Endothelial cell of umbilical vein (primary cell): Measurements from ENCODE around the gene ACSF3. TPM values are rescaled to one million over a fixed set of nuclear protein-coding genes. Genes with fewer than 3 reads are reported as not detected.

Experiments used
- BruUV-seq: library from RNA; stranded (reverse); fragments of 400-500 nt; replicated peaks from 2 replicates; lab custom pipeline; 2021; lab: Mats Ljungman, UMichigan
- CTCF ChIA-PET: fragments of 300-600, 350-600 bp; sonication (Branson Sonifier 250); formaldehyde crosslinking; loops from one replicate; lab custom pipeline; 2021; ENCODE audit warnings: antibody characterized with exemption, inconsistent platforms; lab: Charles Lee
- POLR2A ChIA-PET: fragments of 300-600, 350-600 bp; sonication (Branson Sonifier 250); formaldehyde crosslinking; loops from one replicate; lab custom pipeline; 2021; ENCODE audit warnings: antibody characterized with exemption, inconsistent platforms; lab: Charles Lee
- DNase-seq: peaks from one replicate; pipeline ENCODE4 v3.0.0-alpha.2; 2011; ENCODE audit warnings: low read depth, low spot score
- FAIRE-seq: peaks from 2 replicates; lab custom pipeline; 2011; peaks lifted over from hg19 to GRCh38; lab: Jason Lieb, UNC
- H2AFZ ChIP-seq: 2 replicates; pipeline ENCODE4 v1.6.0; 2012; ENCODE audit warnings: low read depth, low read length, control low read depth, inconsistent platforms
- H3K27ac ChIP-seq: 2 replicates; pipeline ENCODE4 v1.5.1; 2011; ENCODE audit warnings: low read depth, mild to moderate bottlenecking, control low read depth, low read length, moderate library complexity; ENCODE audit not compliant: insufficient read depth
- H3K27me3 ChIP-seq, 2 experiments: 2 replicates each; pipeline versions ENCODE4 v1.6.0 to v1.6.1; 2011; ENCODE audit warnings: low read length in 2 of 2, mixed read lengths in 1 of 2; ENCODE audit not compliant: control insufficient read depth in 2 of 2, insufficient read depth in 2 of 2
- H3K36me3 ChIP-seq, 2 experiments: 2 replicates in 1 of 2; 3 replicates in 1 of 2; pipeline ENCODE4 v1.5.1; 2011; ENCODE audit warnings: low read length in 2 of 2, mild to moderate bottlenecking in 1 of 2, moderate library complexity in 1 of 2; ENCODE audit not compliant: control insufficient read depth in 2 of 2, insufficient read depth in 2 of 2; ENCODE audit errors: extremely low read depth in 1 of 2
- H3K4me1 ChIP-seq: 3 replicates; pipeline ENCODE4 v1.5.1; 2011; ENCODE audit warnings: mild to moderate bottlenecking, low read length; ENCODE audit not compliant: control insufficient read depth, insufficient read depth; ENCODE audit errors: extremely low read depth
- H3K4me2 ChIP-seq: 2 replicates; pipeline ENCODE4 v1.6.1; 2011; ENCODE audit warnings: low read length, control low read depth, mixed read lengths; ENCODE audit not compliant: insufficient read depth
- H3K4me3 ChIP-seq, 3 experiments: fragments of 200-600 bp in 1 of 3; sonication (generic), shearing (Covaris generic) in 1 of 3; replicated peaks in 1 of 3; 2 replicates each; pipeline ENCODE4 v1.5.1; 2011 to 2016; ENCODE audit warnings: control low read depth in 3 of 3, low read length in 3 of 3, mild to moderate bottlenecking in 2 of 3, inconsistent platforms in 1 of 3, low read depth in 1 of 3, moderate library complexity in 1 of 3; ENCODE audit not compliant: insufficient read depth in 1 of 3
- H3K79me2 ChIP-seq: 2 replicates; pipeline ENCODE4 v1.6.0; 2012; ENCODE audit warnings: low read length, inconsistent platforms; ENCODE audit not compliant: control insufficient read depth, insufficient read depth
- H3K9ac ChIP-seq: replicated peaks from 2 replicates; pipeline ENCODE3; 2011; ENCODE audit warnings: low read length, control low read depth; ENCODE audit not compliant: insufficient read depth; ENCODE audit errors: extremely low read depth
- H3K9me1 ChIP-seq: replicated peaks from 3 replicates; pipeline ENCODE4 v1.6.0; 2011; ENCODE audit warnings: mild to moderate bottlenecking, low read length; ENCODE audit not compliant: control insufficient read depth, insufficient read depth; ENCODE audit errors: extremely low read depth
- H3K9me3 ChIP-seq: replicated peaks from 2 replicates; pipeline ENCODE4 v1.5.1; 2012; ENCODE audit warnings: low read length, inconsistent platforms; ENCODE audit not compliant: control insufficient read depth, insufficient read depth
- H4K20me1 ChIP-seq: replicated peaks from 2 replicates; pipeline ENCODE3; 2011; ENCODE audit warnings: mild to moderate bottlenecking, low read length; ENCODE audit not compliant: control insufficient read depth, insufficient read depth; ENCODE audit errors: extremely low read depth
- EZH2 ChIP-seq: IDR thresholded peaks from 2 replicates; pipeline ENCODE4 v1.6.1; 2012; ENCODE audit warnings: borderline replicate concordance, low read depth, mild to moderate bottlenecking, moderate library complexity, low read length, inconsistent platforms; ENCODE audit not compliant: severe bottlenecking
- FOS ChIP-seq: IDR thresholded peaks from 2 replicates; pipeline ENCODE4 v1.6.1; 2011; ENCODE audit warnings: mild to moderate bottlenecking, low read length, moderate library complexity, borderline replicate concordance; ENCODE audit not compliant: insufficient read depth
- GATA2 ChIP-seq: IDR thresholded peaks from 2 replicates; pipeline ENCODE4 v1.7.0; 2011; ENCODE audit warnings: low read depth, mild to moderate bottlenecking, moderate library complexity, mixed read lengths, low read length; ENCODE audit not compliant: insufficient read length, insufficient read depth
- JUN ChIP-seq: IDR thresholded peaks from 2 replicates; pipeline ENCODE4 v1.6.1; 2011; ENCODE audit warnings: borderline replicate concordance, low read depth; ENCODE audit not compliant: insufficient read length, insufficient read depth
- MYC ChIP-seq: IDR thresholded peaks from one replicate; pipeline ENCODE4 v1.6.1; 2011; ENCODE audit warnings: mild to moderate bottlenecking, low read depth, low read length
- POLR2A ChIP-seq: IDR thresholded peaks from 2 replicates; pipeline ENCODE4 v1.6.1; 2012; ENCODE audit warnings: low read depth, mild to moderate bottlenecking, control low read depth, low read length
- POLR2AphosphoS5 ChIP-seq: IDR thresholded peaks from 2 replicates; pipeline ENCODE4 v1.6.1; 2012; ENCODE audit warnings: low read depth, mild to moderate bottlenecking, control low read depth, low read length, moderate library complexity; ENCODE audit not compliant: insufficient read depth
- dilution Hi-C: fragments of 300-500 bp; cut with MboI; formaldehyde crosslinking; loops from one replicate; pipeline ENCODE4 v1.15.0; 2019; ENCODE audit warnings: low sequenced_read_pairs; ENCODE audit not compliant: extremely low pct_ligation_motif_present
- intact Hi-C: fragments of 100-400 bp; cut with micrococcal nuclease; formaldehyde crosslinking; loops from one replicate; pipeline ENCODE4 v1.10.0; 2022
- polyA plus RNA-seq, 4 experiments: library from polyadenylated mRNA; depleted of rRNA in 3 of 4; stranded (reverse) in 3 of 4; unstranded in 1 of 4; fragments of >200 nt; gene quantifications; 2 replicates each; pipeline versions ENCODE4 v1.2.1 to v1.2.3, GENCODE V29; 2011 to 2012; ENCODE audit warnings: missing spikeins in 1 of 4
- total RNA-seq: library from RNA; stranded (reverse); gene quantifications from 2 replicates; pipeline ENCODE4 v1.2.3, GENCODE V29; 2021
- TF ChIP-seq, protein P1 (sequence below), 2 donors: IDR thresholded peaks; 1 replicate in 1 of 2; 2 replicates in 1 of 2; pipeline ENCODE4 v1.5.1; 2011; ENCODE audit warnings: low read length in 2 of 2, mild to moderate bottlenecking in 2 of 2, moderate library complexity in 2 of 2, control low read depth in 1 of 2, inconsistent platforms in 1 of 2, low read depth in 1 of 2; ENCODE audit not compliant: insufficient read depth in 1 of 2; ENCODE audit errors: extremely low read depth in 1 of 2
- TF ChIP-seq, protein P2 (sequence below): IDR thresholded peaks from 2 replicates; pipeline ENCODE4 v1.6.1; 2011; ENCODE audit not compliant: insufficient read depth, insufficient read length

The ACSF3 gene
- total and polyA plus RNA-seq, 2 donors (not counting 3 experiments of a cell fraction or from before 2014, with no cell fraction given): 18.6 to 33.2 TPM

DNA sequence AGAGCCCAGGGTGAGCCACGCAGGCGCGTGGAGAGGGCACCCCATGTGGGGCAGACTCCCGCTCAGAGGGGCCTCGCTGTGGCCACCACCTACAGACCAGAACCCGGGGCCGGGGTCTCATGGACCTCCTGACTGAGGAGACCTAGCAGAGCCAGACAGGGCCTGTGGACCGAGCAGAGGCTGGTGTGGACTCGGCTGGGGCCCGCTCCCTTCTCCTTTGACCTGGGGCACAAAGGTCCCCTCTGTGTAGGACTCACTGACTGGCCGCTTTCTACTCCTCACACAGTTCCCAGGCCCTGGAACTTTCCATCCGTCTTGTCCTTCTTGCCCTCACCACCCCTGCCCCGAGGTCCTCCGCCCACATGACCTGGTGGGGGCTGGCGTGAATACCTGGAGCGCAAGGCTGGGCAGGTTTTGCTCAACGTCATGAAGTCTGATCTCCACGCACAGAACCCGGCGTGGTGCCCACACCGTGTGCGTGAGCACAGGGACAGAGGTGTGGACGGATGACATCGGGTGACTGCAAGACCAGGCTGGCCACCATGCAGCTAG is 44.7 kb upstream of the ACSF3 start:
- FAIRE-seq (no peak), DNase-seq (no peak)
- dilution Hi-C loops: no loop called here
- BruUV-seq: no TSS peak
- no peak overlapping the region for H3K9ac ChIP-seq
- no peak overlapping the region for H2AFZ ChIP-seq
- ChIA-PET CTCF (no interaction called here), POLR2A (no interaction called here)
- H4K20me1 ChIP-seq: no peaks in the 10 kb centered on the region
- H3K4me3 ChIP-seq: no peak overlapping the region
- no peaks in the 10 kb centered on the region for H3K4me1 ChIP-seq
- H3K36me3 ChIP-seq: no peaks in the 10 kb centered on the region
- intact Hi-C loops: no loop called here
- no peak for TF ChIP-seq EZH2
- TF ChIP-seq, protein P1, sequence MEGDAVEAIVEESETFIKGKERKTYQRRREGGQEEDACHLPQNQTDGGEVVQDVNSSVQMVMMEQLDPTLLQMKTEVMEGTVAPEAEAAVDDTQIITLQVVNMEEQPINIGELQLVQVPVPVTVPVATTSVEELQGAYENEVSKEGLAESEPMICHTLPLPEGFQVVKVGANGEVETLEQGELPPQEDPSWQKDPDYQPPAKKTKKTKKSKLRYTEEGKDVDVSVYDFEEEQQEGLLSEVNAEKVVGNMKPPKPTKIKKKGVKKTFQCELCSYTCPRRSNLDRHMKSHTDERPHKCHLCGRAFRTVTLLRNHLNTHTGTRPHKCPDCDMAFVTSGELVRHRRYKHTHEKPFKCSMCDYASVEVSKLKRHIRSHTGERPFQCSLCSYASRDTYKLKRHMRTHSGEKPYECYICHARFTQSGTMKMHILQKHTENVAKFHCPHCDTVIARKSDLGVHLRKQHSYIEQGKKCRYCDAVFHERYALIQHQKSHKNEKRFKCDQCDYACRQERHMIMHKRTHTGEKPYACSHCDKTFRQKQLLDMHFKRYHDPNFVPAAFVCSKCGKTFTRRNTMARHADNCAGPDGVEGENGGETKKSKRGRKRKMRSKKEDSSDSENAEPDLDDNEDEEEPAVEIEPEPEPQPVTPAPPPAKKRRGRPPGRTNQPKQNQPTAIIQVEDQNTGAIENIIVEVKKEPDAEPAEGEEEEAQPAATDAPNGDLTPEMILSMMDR (IDR thresholded peaks at IDR 0.05; ENCODE audit: extremely low read depth in 1 of 2, insufficient read depth in 1 of 2, low read depth in 1 of 2, low read length in 2 of 2): no peak
- TF ChIP-seq MYC: no peak
- TF ChIP-seq FOS: no peak
- TF ChIP-seq POLR2A: no peak
- H3K4me2 ChIP-seq: no peak overlapping the region
- H3K27ac ChIP-seq: no peak overlapping the region
- no peaks in the 10 kb centered on the region for H3K27me3 ChIP-seq
- H3K79me2 ChIP-seq: no peaks in the 10 kb centered on the region
- H3K9me1 ChIP-seq: no peaks in the 10 kb centered on the region
- H3K9me3 ChIP-seq: no peaks in the 10 kb centered on the region

DNA sequence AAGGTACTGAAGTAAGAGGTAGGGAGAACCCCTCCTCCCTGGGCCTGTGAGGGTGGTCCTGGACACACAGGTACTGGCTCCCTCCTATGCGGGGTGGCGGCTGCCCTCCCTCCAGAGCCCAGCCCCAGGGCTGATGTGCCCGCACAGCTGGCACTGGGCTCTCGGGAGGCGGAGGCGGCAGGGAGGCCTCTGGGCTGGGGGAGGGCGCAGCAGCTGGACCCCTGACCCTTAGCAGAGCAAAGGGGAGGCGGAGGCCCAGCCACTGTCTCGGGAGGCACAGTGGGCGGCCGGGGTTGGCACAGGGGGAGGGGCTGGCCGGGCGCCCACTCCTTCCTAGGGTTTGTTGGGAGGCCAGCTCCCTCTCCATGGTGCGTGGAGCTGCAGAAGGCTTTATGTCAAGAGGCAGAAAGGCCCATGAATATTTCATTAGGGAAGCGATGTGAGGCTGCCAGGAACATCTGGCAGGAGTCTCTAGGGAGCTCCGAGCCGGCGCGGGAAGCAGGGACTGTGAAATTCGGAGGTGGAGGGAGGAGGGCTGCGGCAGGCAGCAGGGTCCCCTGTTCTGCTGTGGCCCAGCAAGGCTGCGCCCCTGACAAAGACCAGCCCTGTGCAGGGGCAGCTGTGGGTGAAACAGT is 44.1 kb upstream of the ACSF3 start:
- H3K4me2 ChIP-seq: no peak overlapping the region
- TF ChIP-seq MYC (no peak), GATA2 (no peak), POLR2AphosphoS5 (no peak), FOS (no peak), POLR2A (no peak), JUN (no peak), EZH2 (no peak)
- TF ChIP-seq, protein P1 (IDR thresholded peaks at IDR 0.05; ENCODE audit: extremely low read depth in 1 of 2, insufficient read depth in 1 of 2, low read depth in 1 of 2, low read length in 2 of 2): no peak
- TF ChIP-seq, protein P2, sequence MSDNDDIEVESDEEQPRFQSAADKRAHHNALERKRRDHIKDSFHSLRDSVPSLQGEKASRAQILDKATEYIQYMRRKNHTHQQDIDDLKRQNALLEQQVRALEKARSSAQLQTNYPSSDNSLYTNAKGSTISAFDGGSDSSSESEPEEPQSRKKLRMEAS: no peak
- no peak overlapping the region for H3K4me3 ChIP-seq
- no peaks in the 10 kb centered on the region for H3K4me1 ChIP-seq
- H3K36me3 ChIP-seq: no peaks in the 10 kb centered on the region
- H4K20me1 ChIP-seq: no peaks in the 10 kb centered on the region
- intact Hi-C loops (no loop called here), dilution Hi-C loops (no loop called here)
- H3K9ac ChIP-seq: no peak overlapping the region
- no peak overlapping the region for H2AFZ ChIP-seq
- ChIA-PET CTCF (no interaction called here), POLR2A (no interaction called here)
- H3K27ac ChIP-seq: no peak overlapping the region
- DNase-seq (no peak), FAIRE-seq (no peak)
- H3K79me2 ChIP-seq: no peaks in the 10 kb centered on the region
- H3K9me3 ChIP-seq: no peaks in the 10 kb centered on the region
- no peaks in the 10 kb centered on the region for H3K27me3 ChIP-seq
- H3K9me1 ChIP-seq: no peaks in the 10 kb centered on the region
- no TSS peak for BruUV-seq
